AG04449 (cell line): ENCODE data around the gene TMEM255B.
"Not testable (repeated sequence)": the region's sequence is repeated elsewhere in the genome, so short reads cannot be mapped to it uniquely, and the experiment has no call there.

Experiments used
- CTCF ChIA-PET: fragments of 350-600 bp; formaldehyde crosslinking; extraction: SDS; loops from one replicate; lab custom pipeline; 2021; ENCODE audit warnings: antibody characterized with exemption; lab: Yijun Ruan, JAX
- POLR2A ChIA-PET: fragments of 400-600, 350-600 bp; formaldehyde crosslinking; extraction: SDS; loops from one replicate; lab custom pipeline; 2020; ENCODE audit warnings: antibody characterized with exemption, inconsistent platforms; lab: Yijun Ruan, JAX
- DNase-seq: peaks from one replicate; pipeline ENCODE4 v3.0.0-alpha.2; 2010; ENCODE audit warnings: low read depth, low spot score
- H3K4me3 ChIP-seq: 2 replicates; pipeline ENCODE4 v1.5.1; 2011; ENCODE audit warnings: low read depth, mild to moderate bottlenecking, control low read depth, low read length
- CTCF ChIP-seq: IDR thresholded peaks from one replicate; pipeline ENCODE4 v1.5.1; 2011; ENCODE audit warnings: mild to moderate bottlenecking, moderate library complexity, low read length, control low read depth, inconsistent platforms; ENCODE audit not compliant: insufficient read depth; ENCODE audit errors: missing control alignments

TMEM255B gene

GRCh38 chr13:113788413-113789135 is 29.5 kb downstream of the TMEM255B start:
- POLR2A ChIA-PET: no interaction called here
- no peak for DNase-seq
- no peak overlapping the region for H3K4me3 ChIP-seq
- CTCF ChIA-PET: no interaction called here
- no peak for TF ChIP-seq CTCF

GRCh38 chr13:113789167-113789566 is 30.1 kb downstream of the TMEM255B start:
- ChIA-PET CTCF (no interaction called here), POLR2A (no interaction called here)
- no peak overlapping the region for H3K4me3 ChIP-seq
- TF ChIP-seq CTCF: no peak
- no peak for DNase-seq

- CTCF ChIA-PET, H3K4me3 ChIP-seq, POLR2A ChIA-PET: not testable (repeated sequence)
Measured at GRCh38 chr13:113789931-113790330, 30.9 kb downstream of the TMEM255B start.

GRCh38 chr13:113791226-113791625 is 32.2 kb downstream of the TMEM255B start:
- no peak for DNase-seq
- CTCF ChIA-PET: no interaction called here
- POLR2A ChIA-PET: no interaction called here
- no peak for TF ChIP-seq CTCF
- no peak overlapping the region for H3K4me3 ChIP-seq

More at GRCh38 chr13:113789931-113790330, 30.9 kb downstream of the TMEM255B start:
- not testable (repeated sequence) for DNase-seq

GRCh38 chr13:113791761-113792160 is 32.7 kb downstream of the TMEM255B start:
- no peak for TF ChIP-seq CTCF
- H3K4me3 ChIP-seq: no peak overlapping the region
- POLR2A ChIA-PET: no interaction called here
- CTCF ChIA-PET: no interaction called here
- DNase-seq: no peak

- CTCF ChIA-PET: no interaction called here
- TF ChIP-seq CTCF: no peak
- H3K4me3 ChIP-seq: no peak overlapping the region
- DNase-seq: no peak
- POLR2A ChIA-PET: no interaction called here
Measured at GRCh38 chr13:113792236-113792770, 33.3 kb downstream of the TMEM255B start.
